ENCODE measurements around the gene FSTL4.

Gene FSTL4

GRCh38 chr5:133299728-133300127, 312.6 kb downstream of the FSTL4 start:
- TF ChIP-seq ZFP30 (CRISPR knock-in tag; IDR thresholded peaks at IDR 0.05) (no peak), OSR1 (CRISPR knock-in tag; IDR thresholded peaks at IDR 0.05) (no peak)
- no peak for ATAC-seq

- no peak for ATAC-seq
- no peak for TF ChIP-seq ARNTL (CRISPR knock-in tag; IDR thresholded peaks at IDR 0.05; ENCODE audit: borderline replicate concordance, low read depth)
Observed at GRCh38 chr5:133299021-133299420, 313.3 kb downstream of the FSTL4 start.

- no peak for TF ChIP-seq GLIS3 (CRISPR knock-in tag; IDR thresholded peaks at IDR 0.05)
- no peak for TF ChIP-seq TCF4 (CRISPR knock-in tag; IDR thresholded peaks at IDR 0.05; ENCODE audit: borderline replicate concordance)
- TF ChIP-seq ZFP30 (CRISPR knock-in tag; IDR thresholded peaks at IDR 0.05) = no peak
- TF ChIP-seq BACH2 (CRISPR knock-in tag; IDR thresholded peaks at IDR 0.05; ENCODE audit: borderline replicate concordance) = no peak
- TF ChIP-seq ZNF70 (CRISPR knock-in tag; IDR thresholded peaks at IDR 0.05) = no peak
- no peak for TF ChIP-seq ZNF8 (CRISPR knock-in tag; IDR thresholded peaks at IDR 0.05)
- no peak for TF ChIP-seq ARNTL (CRISPR knock-in tag; IDR thresholded peaks at IDR 0.05; ENCODE audit: borderline replicate concordance, low read depth)
- no peak for TF ChIP-seq PPARA (CRISPR knock-in tag; IDR thresholded peaks at IDR 0.05; ENCODE audit: borderline replicate concordance)
- TF ChIP-seq OSR1 (CRISPR knock-in tag; IDR thresholded peaks at IDR 0.05) = no peak
- TF ChIP-seq TSHZ2 (CRISPR knock-in tag; IDR thresholded peaks at IDR 0.05) = no peak
- TF ChIP-seq TOX (CRISPR knock-in tag; IDR thresholded peaks at IDR 0.05; ENCODE audit: borderline replicate concordance) = no peak
- TF ChIP-seq ISL1 (CRISPR knock-in tag; IDR thresholded peaks at IDR 0.05) = no peak
- no peak for TF ChIP-seq RARB (CRISPR knock-in tag; IDR thresholded peaks at IDR 0.05)
- TF ChIP-seq ZC3H10 (CRISPR knock-in tag; IDR thresholded peaks at IDR 0.05) = no peak
- no peak for TF ChIP-seq ZFP3 (CRISPR knock-in tag; IDR thresholded peaks at IDR 0.05)
- no peak for TF ChIP-seq ESRRG (CRISPR knock-in tag; IDR thresholded peaks at IDR 0.05)
- TF ChIP-seq CSRNP3 (CRISPR knock-in tag; IDR thresholded peaks at IDR 0.05) = no peak
- TF ChIP-seq CSDC2 (CRISPR knock-in tag; IDR thresholded peaks at IDR 0.05) = no peak
- ATAC-seq = no peak
Observed at GRCh38 chr5:133298447-133298846, 313.9 kb downstream of the FSTL4 start.

- no peak for TF ChIP-seq ZNF565 (CRISPR knock-in tag; conservative IDR thresholded peaks at IDR 0.05; ENCODE audit: low read depth)
- TF ChIP-seq PATZ1 (CRISPR knock-in tag; IDR thresholded peaks at IDR 0.05; ENCODE audit: borderline replicate concordance) = no peak
- TF ChIP-seq ZFP30 (CRISPR knock-in tag; IDR thresholded peaks at IDR 0.05) = no peak
- no peak for TF ChIP-seq ESRRG (CRISPR knock-in tag; IDR thresholded peaks at IDR 0.05)
- TF ChIP-seq SNAI2 (CRISPR knock-in tag; IDR thresholded peaks at IDR 0.05) = no peak
- no peak for TF ChIP-seq RARB (CRISPR knock-in tag; IDR thresholded peaks at IDR 0.05)
- TF ChIP-seq ISL1 (CRISPR knock-in tag; IDR thresholded peaks at IDR 0.05) = no peak
- no peak for TF ChIP-seq OSR1 (CRISPR knock-in tag; IDR thresholded peaks at IDR 0.05)
- TF ChIP-seq TSHZ2 (CRISPR knock-in tag; IDR thresholded peaks at IDR 0.05) = no peak
- TF ChIP-seq PPARA (CRISPR knock-in tag; IDR thresholded peaks at IDR 0.05; ENCODE audit: borderline replicate concordance) = no peak
- TF ChIP-seq ZNF8 (CRISPR knock-in tag; IDR thresholded peaks at IDR 0.05) = no peak
- TF ChIP-seq CREB5 (CRISPR knock-in tag; IDR thresholded peaks at IDR 0.05; ENCODE audit: low read depth) = no peak
- TF ChIP-seq GLIS3 (CRISPR knock-in tag; IDR thresholded peaks at IDR 0.05) = no peak
- ATAC-seq = no peak
Observed at GRCh38 chr5:133297293-133297692, 315.0 kb downstream of the FSTL4 start.
